Duodenal mucosa (tissue), 2 donors: ENCODE results near the gene GMDS.

Source experiments
- H3K27ac ChIP-seq: one replicate; pipeline ENCODE4 v1.7.0; 2013; ENCODE audit warnings: low read depth, low read length
- H3K27me3 ChIP-seq, 2 donors: one replicate each; pipeline ENCODE4 v1.7.0; 2013; ENCODE audit warnings: low read length in 2 of 2, control low read depth in 1 of 2; ENCODE audit not compliant: insufficient read depth in 2 of 2, control insufficient read depth in 1 of 2
- H3K36me3 ChIP-seq, 2 donors: one replicate each; pipeline ENCODE4 v1.7.0; 2013; ENCODE audit warnings: low read length in 2 of 2, control low read depth in 1 of 2; ENCODE audit not compliant: insufficient read depth in 2 of 2, control insufficient read depth in 1 of 2
- H3K4me1 ChIP-seq, 2 donors: one replicate each; pipeline ENCODE4 v1.7.0; 2013; ENCODE audit warnings: low read length in 2 of 2, control low read depth in 1 of 2; ENCODE audit not compliant: insufficient read depth in 2 of 2, control insufficient read depth in 1 of 2
- H3K4me3 ChIP-seq, 2 donors: one replicate each; pipeline ENCODE4 v1.7.0; 2013; ENCODE audit warnings: low read length in 2 of 2, low read depth in 1 of 2
- H3K9ac ChIP-seq, 2 donors: one replicate each; pipeline ENCODE4 v1.7.0; 2013; ENCODE audit warnings: low read length in 2 of 2, low read depth in 1 of 2
- H3K9me3 ChIP-seq, 2 donors: one replicate each; pipeline ENCODE4 v1.7.0; 2013; ENCODE audit warnings: low read length in 2 of 2, control low read depth in 1 of 2; ENCODE audit not compliant: control insufficient read depth in 1 of 2

Gene GMDS

GRCh38 chr6:1663511-1663910, 581.9 kb downstream of the GMDS start:
- Histone ChIP-seq H3K27me3 (no peaks in the 10 kb centered on the region), H3K4me3 (no peak overlapping the region), H3K9ac (no peak overlapping the region), H3K27ac (no peak overlapping the region), H3K4me1 (no peaks in the 10 kb centered on the region), H3K9me3 (no peaks in the 10 kb centered on the region), H3K36me3 (no peaks in the 10 kb centered on the region)

DNA sequence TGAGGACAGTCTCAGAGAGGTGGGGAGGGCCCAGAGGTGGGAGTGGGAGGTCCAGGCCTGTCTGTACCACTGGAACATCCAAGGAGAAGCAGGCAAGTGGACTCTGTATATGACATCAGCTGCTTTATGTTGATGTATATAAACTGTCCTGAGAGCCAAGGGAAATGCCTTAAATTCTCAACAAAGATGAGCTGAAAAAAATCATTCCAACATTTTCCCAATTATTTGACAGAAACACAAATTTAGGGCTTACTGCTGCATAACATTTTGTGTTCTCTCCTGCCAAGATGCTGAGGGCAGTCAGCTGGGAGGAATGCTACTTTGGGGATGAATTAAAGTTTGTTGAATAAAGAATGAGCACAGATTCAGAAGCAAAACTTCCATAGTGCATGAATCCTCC, 582.9 kb downstream of the GMDS start:
- Histone ChIP-seq H3K36me3 (no peaks in the 10 kb centered on the region), H3K4me3 (no peak overlapping the region), H3K27ac (no peak overlapping the region), H3K4me1 (no peaks in the 10 kb centered on the region), H3K9ac (no peak overlapping the region), H3K9me3 (no peaks in the 10 kb centered on the region), H3K27me3 (no peaks in the 10 kb centered on the region)

DNA sequence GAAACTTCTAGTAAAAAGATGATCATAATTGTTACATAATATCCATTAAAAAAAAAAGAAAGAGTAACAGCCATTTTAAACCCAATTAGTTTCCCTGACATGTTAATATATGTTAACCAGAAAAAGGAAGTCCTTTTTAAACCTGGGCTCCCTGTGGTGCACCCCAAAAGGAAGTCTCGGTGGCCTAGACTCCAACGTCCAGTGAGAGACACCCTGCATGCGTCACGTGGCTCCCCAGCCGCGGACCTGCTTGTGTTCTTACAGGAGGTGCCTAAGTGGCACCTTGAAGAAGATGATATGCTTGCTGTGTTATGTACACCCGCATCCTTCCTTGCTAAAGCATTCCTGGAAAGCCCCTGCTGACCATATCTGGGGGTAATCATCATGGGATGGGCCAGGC, 585.6 kb downstream of the GMDS start:
- Histone ChIP-seq H3K4me3 (no peak overlapping the region), H3K27ac (no peak overlapping the region), H3K36me3 (peaks cover 0 to 3% of the 10 kb centered on the region in 2 donors), H3K27me3 (no peaks in the 10 kb centered on the region), H3K9me3 (no peaks in the 10 kb centered on the region), H3K9ac (no peak overlapping the region), H3K4me1 (no peaks in the 10 kb centered on the region)

DNA sequence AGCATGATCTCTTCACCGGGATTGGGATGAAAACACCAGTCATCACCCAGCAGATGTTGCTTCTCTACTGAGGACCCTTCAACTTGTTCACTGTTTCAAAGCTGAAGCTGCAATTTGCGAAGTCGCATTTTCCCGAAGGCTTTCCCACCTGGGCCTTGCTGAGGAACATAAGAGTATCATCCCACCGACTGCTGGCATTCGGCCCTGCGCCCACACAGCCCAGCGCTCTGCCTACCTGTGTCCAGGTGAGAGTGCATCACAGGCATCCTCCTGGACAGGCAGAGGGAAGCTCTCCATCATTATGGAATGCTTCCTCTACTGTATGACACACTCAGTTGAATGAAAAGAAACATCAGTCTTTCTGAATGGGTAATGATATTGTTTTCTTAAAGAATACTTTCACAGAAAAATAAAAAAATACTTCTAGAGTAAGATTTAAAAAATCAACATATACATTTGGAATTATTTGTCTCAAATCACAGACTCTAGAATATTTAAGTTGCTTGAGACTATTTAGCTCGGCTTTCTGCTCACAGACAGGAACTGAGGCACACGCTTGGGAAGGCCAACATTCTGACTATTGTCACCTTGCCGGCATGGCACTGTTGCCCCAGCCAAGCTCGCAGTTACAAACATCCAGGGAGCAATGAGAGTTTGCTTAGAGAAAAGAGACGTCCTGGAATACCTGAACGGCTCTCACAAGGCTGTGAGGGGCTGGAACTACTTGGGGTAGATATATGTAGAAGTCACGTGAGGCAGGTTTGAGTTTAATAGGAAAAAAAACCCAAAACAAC, 587.0 kb downstream of the GMDS start:
- H3K27ac ChIP-seq = no peak overlapping the region
- H3K27me3 ChIP-seq = no peaks in the 10 kb centered on the region
- peaks cover 0 to 3% of the 10 kb centered on the region in 2 donors for H3K36me3 ChIP-seq
- no peaks in the 10 kb centered on the region for H3K4me1 ChIP-seq
- H3K9me3 ChIP-seq = no peaks in the 10 kb centered on the region
- no peak overlapping the region for H3K4me3 ChIP-seq
- H3K9ac ChIP-seq = no peak overlapping the region

DNA sequence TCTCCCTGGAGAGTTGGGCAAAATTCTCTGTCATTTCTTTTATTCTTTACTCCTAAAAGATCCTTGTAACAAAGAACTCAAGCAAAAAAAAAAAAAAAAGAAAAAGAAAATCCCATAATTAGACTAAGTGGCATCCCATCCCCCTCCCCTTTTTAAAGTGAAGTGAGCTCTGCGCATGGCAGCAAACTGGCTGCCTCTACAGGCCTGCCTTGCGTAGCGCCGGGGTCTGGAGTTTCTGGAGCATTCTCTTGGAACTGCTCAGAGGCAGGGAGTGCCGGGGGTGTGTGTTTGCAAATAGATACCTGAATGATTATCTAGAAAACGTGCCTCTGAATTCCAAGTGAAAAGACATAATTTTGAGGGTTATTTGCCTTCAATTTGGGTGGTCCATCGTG, 587.6 kb downstream of the GMDS start:
- Histone ChIP-seq H3K27ac (no peak overlapping the region), H3K27me3 (no peaks in the 10 kb centered on the region), H3K4me3 (no peak overlapping the region), H3K9ac (no peak overlapping the region), H3K36me3 (peaks cover 0 to 3% of the 10 kb centered on the region in 2 donors), H3K4me1 (no peaks in the 10 kb centered on the region), H3K9me3 (no peaks in the 10 kb centered on the region)

DNA sequence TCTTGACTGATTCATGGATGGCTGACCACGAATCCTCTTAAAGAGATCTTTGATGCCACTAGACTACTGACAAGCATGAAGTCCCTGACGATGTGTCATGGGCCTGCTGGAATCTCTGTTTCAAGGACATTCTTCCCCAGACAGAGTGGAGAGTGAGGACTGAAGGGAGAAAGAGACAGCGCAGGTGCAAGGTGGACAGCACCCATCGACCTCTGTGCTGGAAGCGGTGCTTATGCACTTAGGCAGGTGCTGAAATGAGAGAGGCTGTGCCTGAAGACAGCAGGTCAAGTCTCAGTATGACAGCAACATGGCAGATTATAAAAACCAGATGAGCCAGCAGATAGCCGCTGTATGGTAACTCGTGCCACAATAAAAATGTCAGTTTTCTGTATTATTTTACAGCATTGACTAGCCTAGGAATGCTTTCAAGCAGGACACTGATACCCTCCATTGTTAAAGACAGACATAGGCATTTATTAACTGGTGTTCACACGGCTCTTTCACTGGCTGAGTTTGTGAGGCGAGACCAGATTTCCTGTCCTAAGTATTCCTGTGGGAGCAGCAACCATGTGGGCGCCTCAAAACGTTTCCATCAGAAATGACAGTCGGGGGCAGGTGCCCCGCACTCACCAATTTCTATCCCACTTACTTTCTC, 588.2 kb downstream of the GMDS start:
- Histone ChIP-seq H3K27ac (no peak overlapping the region), H3K4me1 (no peaks in the 10 kb centered on the region)

GRCh38 chr6:1654054-1654453, 591.4 kb downstream of the GMDS start:
- H3K27ac ChIP-seq = no peak overlapping the region
- no peaks in the 10 kb centered on the region for H3K27me3 ChIP-seq
- H3K36me3 ChIP-seq = peaks cover 0 to 3% of the 10 kb centered on the region in 2 donors
- H3K4me3 ChIP-seq = no peak overlapping the region
- no peaks in the 10 kb centered on the region for H3K4me1 ChIP-seq
- no peak overlapping the region for H3K9ac ChIP-seq
- H3K9me3 ChIP-seq = no peaks in the 10 kb centered on the region

More for the DNA sequence above, 588.2 kb downstream of the GMDS start:
- Histone ChIP-seq H3K9me3 (no peaks in the 10 kb centered on the region), H3K27me3 (no peaks in the 10 kb centered on the region), H3K4me3 (no peak overlapping the region), H3K36me3 (peaks cover 0 to 3% of the 10 kb centered on the region in 2 donors), H3K9ac (no peak overlapping the region)

DNA sequence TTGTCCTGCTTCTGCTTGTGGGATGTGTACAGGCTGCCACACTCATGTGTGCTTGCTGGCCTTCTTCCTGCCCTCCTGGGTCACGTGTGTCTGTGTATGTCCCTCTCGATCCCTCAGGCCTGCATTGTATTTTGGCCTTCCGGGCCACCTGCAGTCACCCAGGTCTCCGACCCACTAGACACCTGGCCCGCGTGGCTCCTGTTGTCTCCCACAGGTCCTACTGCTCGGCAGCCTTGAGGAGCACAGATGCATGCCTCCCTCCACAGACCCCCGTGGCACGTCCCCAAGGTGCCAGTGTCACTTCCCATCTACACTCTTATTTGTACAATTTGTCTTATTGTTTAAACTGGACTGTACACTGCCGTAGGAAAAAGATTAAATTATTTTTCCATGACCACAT, 592.6 kb downstream of the GMDS start:
- Histone ChIP-seq H3K4me3 (no peak overlapping the region), H3K4me1 (no peaks in the 10 kb centered on the region), H3K36me3 (peaks cover 0 to 3% of the 10 kb centered on the region in 2 donors), H3K27me3 (no peaks in the 10 kb centered on the region), H3K27ac (no peak overlapping the region), H3K9ac (no peak overlapping the region), H3K9me3 (no peaks in the 10 kb centered on the region)

DNA sequence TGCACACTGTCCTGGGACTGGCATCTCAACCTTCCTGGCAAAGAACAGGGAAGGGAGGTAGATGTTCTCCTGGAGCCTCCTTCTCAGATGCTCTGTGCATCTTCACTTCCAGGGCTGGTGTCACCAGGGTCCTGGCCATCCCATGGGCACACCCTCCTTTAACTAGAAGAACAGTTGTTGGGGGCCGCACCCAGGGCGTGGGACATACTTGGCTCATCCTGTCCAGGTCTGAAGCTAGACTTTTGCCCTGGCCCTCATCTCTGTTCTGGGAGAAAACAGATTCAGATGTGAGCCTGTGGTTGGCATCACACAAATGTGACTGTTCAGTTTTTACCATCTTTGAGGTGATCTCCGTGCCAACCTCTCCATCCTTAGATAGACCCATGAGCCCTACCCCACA, 594.0 kb downstream of the GMDS start:
- Histone ChIP-seq H3K27ac (no peak overlapping the region), H3K4me1 (no peaks in the 10 kb centered on the region), H3K27me3 (no peaks in the 10 kb centered on the region), H3K9ac (no peak overlapping the region), H3K36me3 (peaks cover 0 to 4% of the 10 kb centered on the region in 2 donors), H3K4me3 (no peak overlapping the region), H3K9me3 (no peaks in the 10 kb centered on the region)

- H3K4me1 ChIP-seq = peaks cover 4 to 10% of the 10 kb centered on the region in 2 donors
- no peak overlapping the region for H3K27ac ChIP-seq
- no peak overlapping the region for H3K4me3 ChIP-seq
- peaks cover 0 to 4% of the 10 kb centered on the region in 2 donors for H3K36me3 ChIP-seq
- H3K27me3 ChIP-seq = no peaks in the 10 kb centered on the region
- no peaks in the 10 kb centered on the region for H3K9me3 ChIP-seq
- H3K9ac ChIP-seq = no peak overlapping the region
Observed at GRCh38 chr6:1645466-1646185, 599.8 kb downstream of the GMDS start.
